IMR-90 (cell line): ENCODE measurements around the gene ZNF276. TPM values are rescaled to one million over a fixed set of nuclear protein-coding genes. Genes with fewer than 3 reads are reported as not detected.

Source experiments
- ATAC-seq: fragments of 200-7000 bp; cut with Tn5 transposase; 2 replicates; pipeline ENCODE4 v1.9.1; 2020; ENCODE audit warnings: low read depth, mild to moderate bottlenecking, moderate library complexity
- BruUV-seq: library from RNA; stranded (reverse); fragments of 400-500 nt; replicated peaks from 2 replicates; lab custom pipeline; 2021; lab: Mats Ljungman, UMichigan
- CTCF ChIA-PET: fragments of 300-600 bp; formaldehyde crosslinking; extraction: SDS; loops from one replicate; lab custom pipeline; 2021; ENCODE audit warnings: antibody characterized with exemption; lab: Yijun Ruan, JAX
- POLR2A ChIA-PET: fragments of 300-600 bp; sonication (Branson Sonifier 250); formaldehyde crosslinking; loops from one replicate; lab custom pipeline; 2022; ENCODE audit warnings: antibody characterized with exemption; ENCODE audit not compliant: unreplicated experiment; lab: Charles Lee
- DNase-seq: peaks from one replicate; pipeline ENCODE4 v3.0.0; 2013
- H2AFZ ChIP-seq: replicated peaks from 2 replicates; pipeline ENCODE3; 2013; ENCODE audit warnings: low read length, mild to moderate bottlenecking; ENCODE audit not compliant: poor library complexity
- H2AK5ac ChIP-seq: 2 replicates; pipeline ENCODE4 v1.6.1; 2013; ENCODE audit warnings: low read depth, low read length, inconsistent platforms
- H2AK9ac ChIP-seq: replicated peaks from 2 replicates; pipeline ENCODE3; 2013; ENCODE audit warnings: mild to moderate bottlenecking, low read depth, low read length, moderate library complexity; ENCODE audit not compliant: poor library complexity
- H2BK120ac ChIP-seq: 2 replicates; pipeline ENCODE4 v1.6.1; 2013; ENCODE audit warnings: low read depth, low read length, inconsistent platforms
- H2BK15ac ChIP-seq: 3 replicates; pipeline ENCODE4 v1.6.1; 2013; ENCODE audit warnings: low read depth, low read length, inconsistent platforms
- H2BK20ac ChIP-seq: 2 replicates; pipeline ENCODE4 v1.6.1; 2013; ENCODE audit warnings: low read depth, mild to moderate bottlenecking, inconsistent platforms, low read length, moderate library complexity
- H2BK5ac ChIP-seq: 2 replicates; pipeline ENCODE4 v1.6.1; 2013; ENCODE audit warnings: mild to moderate bottlenecking, low read depth, low read length, inconsistent platforms; ENCODE audit not compliant: poor library complexity, severe bottlenecking
- H3K14ac ChIP-seq: replicated peaks from 2 replicates; pipeline ENCODE4 v1.6.1; 2013; ENCODE audit warnings: low read depth, low read length, inconsistent platforms
- H3K18ac ChIP-seq: 2 replicates; pipeline ENCODE4 v1.6.1; 2013; ENCODE audit warnings: low read depth, low read length, control low read depth
- H3K23ac ChIP-seq: 2 replicates; pipeline ENCODE4 v1.6.1; 2013; ENCODE audit warnings: low read depth, low read length, inconsistent platforms
- H3K27ac ChIP-seq: 2 replicates; pipeline ENCODE4 v1.5.1; 2013; ENCODE audit warnings: mild to moderate bottlenecking, control low read depth, low read length; ENCODE audit not compliant: insufficient read depth
- H3K27me3 ChIP-seq: 2 replicates; pipeline ENCODE4 v1.6.1; 2013; ENCODE audit warnings: low read length; ENCODE audit not compliant: control insufficient read depth, insufficient read depth
- H3K36me3 ChIP-seq: 2 replicates; pipeline ENCODE4 v1.6.1; 2013; ENCODE audit warnings: low read length, mixed read lengths; ENCODE audit not compliant: control insufficient read depth, insufficient read depth
- H3K4ac ChIP-seq: 2 replicates; pipeline ENCODE4 v1.6.1; 2013; ENCODE audit warnings: low read depth, low read length, inconsistent platforms
- H3K4me1 ChIP-seq: 2 replicates; pipeline ENCODE4 v1.6.1; 2013; ENCODE audit warnings: low read length, mixed read lengths; ENCODE audit not compliant: control insufficient read depth, insufficient read depth
- H3K4me2 ChIP-seq: 2 replicates; pipeline ENCODE4 v1.6.1; 2013; ENCODE audit warnings: low read depth, mild to moderate bottlenecking, control low read depth, low read length, moderate library complexity
- H3K4me3 ChIP-seq: 2 replicates; pipeline ENCODE4 v1.5.1; 2013; ENCODE audit warnings: low read depth, mild to moderate bottlenecking, control low read depth, low read length, moderate library complexity; ENCODE audit not compliant: insufficient read depth
- H3K56ac ChIP-seq: 2 replicates; pipeline ENCODE4 v1.6.1; 2013; ENCODE audit warnings: low read length, inconsistent platforms; ENCODE audit not compliant: insufficient read depth; ENCODE audit errors: extremely low read depth
- H3K79me1 ChIP-seq, 2 experiments: 2 replicates each; pipeline ENCODE4 v1.6.1; 2013; ENCODE audit warnings: low read length in 2 of 2, inconsistent platforms in 1 of 2, low read depth in 1 of 2
- H3K9ac ChIP-seq: 2 replicates; pipeline ENCODE4 v1.6.1; 2013; ENCODE audit warnings: low read depth, low read length, control low read depth
- H3K9me1 ChIP-seq: 2 replicates; pipeline ENCODE4 v1.6.1; 2013; ENCODE audit warnings: low read length, inconsistent platforms; ENCODE audit not compliant: insufficient read depth
- H3K9me3 ChIP-seq: 2 replicates; pipeline ENCODE4 v1.6.1; 2013; ENCODE audit warnings: low read length; ENCODE audit not compliant: control insufficient read depth, insufficient read depth
- H4K20me1 ChIP-seq: 2 replicates; pipeline ENCODE4 v1.6.1; 2013; ENCODE audit warnings: low read length, inconsistent platforms; ENCODE audit not compliant: insufficient read depth
- H4K5ac ChIP-seq: 2 replicates; pipeline ENCODE4 v1.6.1; 2013; ENCODE audit warnings: mild to moderate bottlenecking, low read depth, low read length, control low read depth
- H4K8ac ChIP-seq, 2 experiments: 2 replicates each; pipeline ENCODE4 v1.6.1; 2013; ENCODE audit warnings: low read depth in 2 of 2, low read length in 2 of 2, control low read depth in 1 of 2, inconsistent platforms in 1 of 2
- H4K91ac ChIP-seq: 2 replicates; pipeline ENCODE4 v1.6.1; 2013; ENCODE audit warnings: low read depth, low read length, inconsistent platforms; ENCODE audit not compliant: insufficient read depth
- CEBPB ChIP-seq: IDR thresholded peaks from 2 replicates; pipeline ENCODE4 v1.6.1; 2012; ENCODE audit warnings: low read depth, low read length, improper control_type of control experiment
- MAFK ChIP-seq: IDR thresholded peaks from 2 replicates; pipeline ENCODE4 v1.6.1; 2012; ENCODE audit warnings: low read depth, low read length, improper control_type of control experiment
- MAZ ChIP-seq: IDR thresholded peaks from 2 replicates; pipeline ENCODE4 v1.6.1; 2012; ENCODE audit warnings: low read depth, mild to moderate bottlenecking, low read length, improper control_type of control experiment, moderate library complexity, borderline replicate concordance
- NFE2L2 ChIP-seq: fragments of 150-350 bp; IDR thresholded peaks from 2 replicates; pipeline ENCODE4 v1.6.1; 2016; ENCODE audit warnings: low read depth, mild to moderate bottlenecking, low read length
- RCOR1 ChIP-seq: IDR thresholded peaks from 2 replicates; pipeline ENCODE4 v1.6.1; 2012; ENCODE audit warnings: mild to moderate bottlenecking, low read length, improper control_type of control experiment; ENCODE audit not compliant: insufficient replicate concordance
- WGBS, 2 experiments: methylation state at CpG; one replicate each; pipeline versions ENCODE4 v1.1.5 to v1.1.7; 2013; ENCODE audit warnings: missing lambda C conversion rate in 2 of 2; ENCODE audit not compliant: insufficient read length in 1 of 2; ENCODE audit errors: extremely low coverage in 2 of 2; 5-methylcytosine and 5-hydroxymethylcytosine counted together
- dilution Hi-C: fragments of 300-500 bp; cut with HindIII; formaldehyde crosslinking; loops from one replicate; pipeline ENCODE4 v1.14.3; 2018; ENCODE audit warnings: low sequenced_read_pairs; ENCODE audit not compliant: unreplicated experiment
- in situ Hi-C: fragments of 300-500 bp; cut with MboI; formaldehyde crosslinking; loops from 3 replicates; pipeline ENCODE4 v1.14.3; 2019; ENCODE audit warnings: low sequenced_read_pairs, inconsistent platforms, mixed read lengths
- intact Hi-C: fragments of 100-400 bp; cut with micrococcal nuclease; formaldehyde crosslinking; loops from 2 replicates; pipeline ENCODE4 v1.10.0; 2022
- polyA plus RNA-seq, 3 experiments: library from polyadenylated mRNA; depleted of rRNA; stranded (reverse); fragments of >200 nt; gene quantifications; 2 replicates each; pipeline ENCODE4 v1.2.3, GENCODE V29; 2012; ENCODE audit warnings: low replicate concordance in 1 of 3
- total RNA-seq: library from RNA; depleted of rRNA; stranded (reverse); fragments of >200 nt; gene quantifications from 2 replicates; pipeline ENCODE4 v1.2.3, GENCODE V29; 2012

The ZNF276 gene
- total and polyA plus RNA-seq, 2 of the 4 experiments (the other 2 are of a cell fraction), result 4.1 to 18.6 TPM

GRCh38 chr16:89705006-89705405, 16.3 kb upstream of the ZNF276 start:
- Histone ChIP-seq H3K4ac (no peak overlapping the region), H2BK15ac (no peak overlapping the region), H3K4me1 (peaks cover 10% of the 10 kb centered on the region), H3K4me3 (no peak overlapping the region), H4K20me1 (peaks cover 8% of the 10 kb centered on the region), H2BK120ac (no peak overlapping the region), H3K9me1 (no peaks in the 10 kb centered on the region), H3K9me3 (no peaks in the 10 kb centered on the region), H3K23ac (no peak overlapping the region), H2AFZ (peak overlapping the region; percentile 8), H3K56ac (no peak overlapping the region), H2AK5ac (peak overlapping the region; percentile 2; the same call in 1 of the 2 replicates), H2BK5ac (no peak overlapping the region), H2AK9ac (peak overlapping the region; percentile 55), H4K8ac (no peak overlapping the region), H4K91ac (no peak overlapping the region), H3K27ac (no peak overlapping the region), H3K18ac (no peak overlapping the region), H3K14ac (no peak overlapping the region), H3K4me2 (no peak overlapping the region), H3K27me3 (no peaks in the 10 kb centered on the region), H3K9ac (no peak overlapping the region), H2BK20ac (no peak overlapping the region), H4K5ac (no peak overlapping the region), H3K36me3 (peaks cover 12% of the 10 kb centered on the region; the same call in 1 of the 2 replicates), H3K79me1 (peaks cover 5 to 8% of the 10 kb centered on the region in 2 experiments; a peak in 2 of 4 replicates)
- no peak for DNase-seq
- no peak for TF ChIP-seq MAZ
- no peak for TF ChIP-seq MAFK
- TF ChIP-seq NFE2L2, result no peak
- TF ChIP-seq CEBPB, result no peak
- TF ChIP-seq RCOR1, result no peak
- dilution Hi-C loops, result no loop called here
- WGBS, 2 experiments, result 87% methylated on average over 7 of the region's 15 CpGs; no CpG with 5 or more reads in 1 of the 2 experiments
- ChIA-PET CTCF (interaction anchor here (1.3 kb wide), 1 partner anchor 10 kb away, joined by 6 read pairs; no protein-coding TSS in a partner anchor), POLR2A (no interaction called here)
- no peak for ATAC-seq
- intact Hi-C loops, result no loop called here
- no TSS peak for BruUV-seq
- in situ Hi-C loops, result no loop called here
